Sciatic nerve (tissue), 2 donors: Measurements from ENCODE around the gene TBXAS1. TPM values are rescaled to one million over a fixed set of nuclear protein-coding genes. Genes with fewer than 3 reads are reported as not detected.
A peak's percentile ranks its signal among the peaks of the same experiment; 100 is the strongest.
"Not testable (repeated sequence)": the region's sequence is repeated elsewhere in the genome, so short reads cannot be mapped to it uniquely, and the experiment has no call there.

Experiments
- ATAC-seq: fragments of 200-7000 bp; cut with Tn5 transposase; one replicate; pipeline ENCODE4 v1.9.1; 2020; ENCODE audit warnings: mild to moderate bottlenecking, moderate library complexity
- DNase-seq: peaks from one replicate; pipeline ENCODE4 v3.0.0-alpha.2; 2020; ENCODE audit warnings: low spot score
- intact Hi-C: fragments of 100-400 bp; cut with DNase I; formaldehyde crosslinking; loops from one replicate; pipeline ENCODE4 v1.14.2; 2022
- total RNA-seq: library from RNA; stranded (reverse); fragmentation: NEBNext Ultra II Directional; extraction: Animal tissue kit (Norgen Biotek cat#: 25700); gene quantifications from one replicate; pipeline ENCODE4 v1.2.1, GENCODE V29; 2021
- donor health status: DM: no; HTN: no; CAD: no.
- donor health status: DM: no; HTN: no; CAD: no.

Gene TBXAS1
- total RNA-seq, 1 donor from 2014 or later: 19.1 TPM

GRCh38 chr7:139902436-139903102 is 73.5 kb downstream of the TBXAS1 start:
- DNase-seq (no peak), ATAC-seq (no peak)
- intact Hi-C loops: no loop called here

GRCh38 chr7:139903103-139903477 is 74.0 kb downstream of the TBXAS1 start:
- ATAC-seq, intact Hi-C loops, DNase-seq: not testable (repeated sequence)

GRCh38 chr7:139906879-139907278 is 77.8 kb downstream of the TBXAS1 start:
- no peak for DNase-seq
- ATAC-seq: no peak
- intact Hi-C loops: no loop called here

GRCh38 chr7:139908792-139909191 is 79.7 kb downstream of the TBXAS1 start:
- intact Hi-C loops: no loop called here
- no peak for ATAC-seq
- no peak for DNase-seq

- peak; percentile 53 for ATAC-seq
- DNase-seq: no peak
- intact Hi-C loops: no loop called here
These were observed 80.5 kb downstream of the TBXAS1 start for GRCh38 chr7:139909379-139910050.

GRCh38 chr7:139913021-139913844 is 84.2 kb downstream of the TBXAS1 start:
- intact Hi-C loops: no loop called here
- no peak for ATAC-seq
- no peak for DNase-seq

- intact Hi-C loops: no loop called here
- DNase-seq: no peak
- no peak for ATAC-seq
These were observed 84.7 kb downstream of the TBXAS1 start for GRCh38 chr7:139913845-139914135.

GRCh38 chr7:139914306-139915267 is 85.5 kb downstream of the TBXAS1 start:
- intact Hi-C loops: no loop called here
- no peak for ATAC-seq
- DNase-seq: no peak

GRCh38 chr7:139915268-139915863 is 86.3 kb downstream of the TBXAS1 start:
- intact Hi-C loops: no loop called here
- ATAC-seq: no peak
- no peak for DNase-seq

- DNase-seq (no peak), ATAC-seq (peak; percentile 91)
- intact Hi-C loops: no loop called here
These were observed 87.0 kb downstream of the TBXAS1 start for GRCh38 chr7:139915864-139916716.

- ATAC-seq (no peak), DNase-seq (no peak)
- intact Hi-C loops: no loop called here
These were observed 87.8 kb downstream of the TBXAS1 start for GRCh38 chr7:139916717-139917395.

- intact Hi-C loops: no loop called here
- ATAC-seq (no peak), DNase-seq (no peak)
These were observed 88.8 kb downstream of the TBXAS1 start for GRCh38 chr7:139917851-139918250.

GRCh38 chr7:139918480-139918879 is 89.4 kb downstream of the TBXAS1 start:
- DNase-seq (no peak), ATAC-seq (peak; percentile 52)
- intact Hi-C loops: no loop called here

- intact Hi-C loops: no loop called here
- ATAC-seq: no peak
- no peak for DNase-seq
These were observed 94.0 kb downstream of the TBXAS1 start for GRCh38 chr7:139923090-139923489.

GRCh38 chr7:139924461-139924860 is 95.4 kb downstream of the TBXAS1 start:
- ATAC-seq: no peak
- DNase-seq: no peak
- intact Hi-C loops: no loop called here

- ATAC-seq, DNase-seq, intact Hi-C loops: not testable (repeated sequence)
These were observed 100.2 kb downstream of the TBXAS1 start for GRCh38 chr7:139929221-139929620.

- DNase-seq (no peak), ATAC-seq (no peak)
- intact Hi-C loops: no loop called here
These were observed 101.4 kb downstream of the TBXAS1 start for GRCh38 chr7:139930286-139930965.
